ENCODE measurements around the gene CHST15. TPM values are rescaled to one million over a fixed set of nuclear protein-coding genes. Genes with fewer than 3 reads are reported as not detected.
"Not testable (repeated sequence)": the region's sequence is repeated elsewhere in the genome, so short reads cannot be mapped to it uniquely, and the experiment has no call there.

Gene CHST15
- total and polyA plus RNA-seq, 8 donors, result 13.7 to 53.3 (median 17.1) TPM

DNA sequence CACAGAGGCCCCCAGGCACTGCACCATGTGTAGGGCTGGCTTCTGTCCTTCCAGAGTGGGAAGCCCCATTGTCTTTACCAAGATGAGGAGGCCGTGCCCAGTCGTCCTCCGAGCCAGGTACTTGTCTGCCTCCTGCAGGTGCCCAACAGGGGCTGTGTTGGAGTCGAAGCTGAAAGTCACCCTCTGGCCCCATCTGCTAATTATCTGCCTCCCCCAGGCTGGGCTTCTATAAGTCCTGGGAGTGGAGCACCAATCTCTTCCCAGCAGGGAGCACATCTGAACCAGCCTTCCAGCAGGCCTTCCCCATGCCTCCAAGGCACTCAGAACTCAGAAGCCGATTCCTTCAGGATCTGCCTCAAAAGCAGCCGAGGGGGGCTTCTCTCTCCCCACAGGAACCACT, 11.6 kb upstream of the CHST15 start:
- no peak overlapping the region for H3K27ac ChIP-seq
- no peak for DNase-seq
- H3K36me3 ChIP-seq, result no peaks in the 10 kb centered on the region
- TF ChIP-seq, protein P1, sequence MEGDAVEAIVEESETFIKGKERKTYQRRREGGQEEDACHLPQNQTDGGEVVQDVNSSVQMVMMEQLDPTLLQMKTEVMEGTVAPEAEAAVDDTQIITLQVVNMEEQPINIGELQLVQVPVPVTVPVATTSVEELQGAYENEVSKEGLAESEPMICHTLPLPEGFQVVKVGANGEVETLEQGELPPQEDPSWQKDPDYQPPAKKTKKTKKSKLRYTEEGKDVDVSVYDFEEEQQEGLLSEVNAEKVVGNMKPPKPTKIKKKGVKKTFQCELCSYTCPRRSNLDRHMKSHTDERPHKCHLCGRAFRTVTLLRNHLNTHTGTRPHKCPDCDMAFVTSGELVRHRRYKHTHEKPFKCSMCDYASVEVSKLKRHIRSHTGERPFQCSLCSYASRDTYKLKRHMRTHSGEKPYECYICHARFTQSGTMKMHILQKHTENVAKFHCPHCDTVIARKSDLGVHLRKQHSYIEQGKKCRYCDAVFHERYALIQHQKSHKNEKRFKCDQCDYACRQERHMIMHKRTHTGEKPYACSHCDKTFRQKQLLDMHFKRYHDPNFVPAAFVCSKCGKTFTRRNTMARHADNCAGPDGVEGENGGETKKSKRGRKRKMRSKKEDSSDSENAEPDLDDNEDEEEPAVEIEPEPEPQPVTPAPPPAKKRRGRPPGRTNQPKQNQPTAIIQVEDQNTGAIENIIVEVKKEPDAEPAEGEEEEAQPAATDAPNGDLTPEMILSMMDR (IDR thresholded peaks at IDR 0.05), result no peak
- H3K27me3 ChIP-seq, result peaks cover 0 to 4% of the 10 kb centered on the region in 2 donors
- ATAC-seq, result no peak
- intact Hi-C loops (cut with DNase I), result no loop called here
- no peak overlapping the region for H3K4me3 ChIP-seq
- H3K9me3 ChIP-seq, result peaks cover 0 to 6% of the 10 kb centered on the region in 2 donors
- peaks cover 9 to 25% of the 10 kb centered on the region in 2 donors for H3K4me1 ChIP-seq

DNA sequence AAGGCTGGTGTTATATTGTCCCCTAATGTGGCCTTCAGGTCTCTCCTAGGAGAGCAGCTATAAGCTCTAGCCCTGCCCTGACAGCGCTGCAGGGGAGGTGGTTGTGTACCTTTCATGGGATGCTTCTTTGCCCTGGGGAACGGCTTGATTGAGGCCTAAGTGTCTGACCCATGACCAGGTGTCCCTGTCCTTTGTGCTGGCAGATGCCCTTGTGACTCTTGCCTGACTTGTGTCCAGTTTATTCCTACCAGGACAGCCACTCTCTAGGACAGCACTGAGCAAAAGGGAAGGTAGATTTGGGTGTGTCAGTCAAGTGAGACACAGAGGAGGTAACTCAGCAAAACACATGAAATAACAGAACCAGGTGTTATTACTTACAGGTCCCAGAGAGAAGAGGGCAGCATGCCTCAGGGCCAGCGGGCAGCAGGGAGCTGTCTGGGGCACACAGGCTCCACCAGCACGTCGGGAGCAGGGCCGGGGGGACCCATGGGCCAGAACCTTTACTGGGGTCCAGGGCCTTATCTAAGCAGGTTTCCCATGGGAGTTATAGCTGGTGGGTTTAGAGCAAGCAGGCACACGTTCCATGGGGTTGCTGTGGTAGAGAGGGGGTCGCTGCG, 10.7 kb upstream of the CHST15 start:
- intact Hi-C loops (cut with DNase I), result no loop called here
- DNase-seq (no peak), ATAC-seq (no peak)
- H3K27me3 ChIP-seq, result no peaks in the 10 kb centered on the region
- no peak overlapping the region for H3K4me3 ChIP-seq
- peaks cover 0 to 6% of the 10 kb centered on the region in 2 donors for H3K9me3 ChIP-seq
- no peak overlapping the region for H3K27ac ChIP-seq
- no peaks in the 10 kb centered on the region for H3K36me3 ChIP-seq
- TF ChIP-seq, protein P1 (IDR thresholded peaks at IDR 0.05), result no peak
- peaks cover 9 to 32% of the 10 kb centered on the region in 2 donors for H3K4me1 ChIP-seq

GRCh38 chr10:124101351-124101750, 8.0 kb upstream of the CHST15 start:
- TF ChIP-seq, protein P1 (IDR thresholded peaks at IDR 0.05), result no peak
- Histone ChIP-seq H3K4me1 (peaks cover 6 to 21% of the 10 kb centered on the region in 2 donors), H3K36me3 (no peaks in the 10 kb centered on the region), H3K9me3 (peaks cover 0 to 6% of the 10 kb centered on the region in 2 donors), H3K27ac (no peak overlapping the region), H3K27me3 (peaks cover 0 to 13% of the 10 kb centered on the region in 2 donors), H3K4me3 (no peak overlapping the region)
- ATAC-seq, result no peak
- no peak for DNase-seq
- intact Hi-C loops (cut with DNase I), result no loop called here

GRCh38 chr10:124100651-124101050, 7.3 kb upstream of the CHST15 start:
- DNase-seq; ATAC-seq; H3K27ac ChIP-seq; H3K36me3 ChIP-seq; H3K9me3 ChIP-seq; H3K4me3 ChIP-seq; intact Hi-C loops (cut with DNase I): not testable (repeated sequence)
- Histone ChIP-seq H3K4me1 (peaks cover 0 to 14% of the 10 kb centered on the region in 2 donors), H3K27me3 (peaks cover 0 to 13% of the 10 kb centered on the region in 2 donors)

GRCh38 chr10:124100124-124100523, 6.7 kb upstream of the CHST15 start:
- ATAC-seq (no peak), DNase-seq (no peak)
- intact Hi-C loops (cut with DNase I), result no loop called here
- Histone ChIP-seq H3K4me3 (no peak overlapping the region), H3K9me3 (peaks cover 0 to 6% of the 10 kb centered on the region in 2 donors), H3K27me3 (peaks cover 0 to 16% of the 10 kb centered on the region in 2 donors), H3K36me3 (no peaks in the 10 kb centered on the region), H3K27ac (no peak overlapping the region), H3K4me1 (peaks cover under 1 to 11% of the 10 kb centered on the region in 2 donors)
- TF ChIP-seq, protein P1 (IDR thresholded peaks at IDR 0.05), result no peak

GRCh38 chr10:124099604-124100003, 6.2 kb upstream of the CHST15 start:
- intact Hi-C loops (cut with DNase I), result no loop called here
- TF ChIP-seq, protein P1 (IDR thresholded peaks at IDR 0.05), result no peak
- no peak for DNase-seq

More at GRCh38 chr10:124099604-124100003, 6.2 kb upstream of the CHST15 start:
- Histone ChIP-seq H3K4me1 (peaks cover 6 to 14% of the 10 kb centered on the region in 2 donors), H3K27me3 (peaks cover 0 to 21% of the 10 kb centered on the region in 2 donors), H3K9me3 (peaks cover 0 to 6% of the 10 kb centered on the region in 2 donors), H3K4me3 (no peak overlapping the region), H3K27ac (no peak overlapping the region), H3K36me3 (no peaks in the 10 kb centered on the region)
- no peak for ATAC-seq
